ENCODE data around the gene ZSWIM8. TPM values are rescaled to one million over a fixed set of nuclear protein-coding genes. Genes with fewer than 3 reads are reported as not detected.
A peak's percentile ranks its signal among the peaks of the same experiment; 100 is the strongest.

ZSWIM8 gene
- total and polyA plus RNA-seq, 10 of the 15 experiments (the other 5 are each of a cell fraction or from before 2014, with no cell fraction given): 7.8 to 47.1 (median 23.6) TPM

- peak; percentile 59 for TF ChIP-seq MAX (IDR thresholded peaks at IDR 0.05; ENCODE audit: low read depth, low read length)
- no peak for TF ChIP-seq SMAD1 (IDR thresholded peaks at IDR 0.05; ENCODE audit: low read depth, partially characterized antibody)
- peak; percentile 89 for TF ChIP-seq BCL3 (IDR thresholded peaks at IDR 0.05; ENCODE audit: borderline replicate concordance, insufficient read depth, low read depth, low read length, poor library complexity, severe bottlenecking)
- TF ChIP-seq BACH1 (IDR thresholded peaks at IDR 0.05; ENCODE audit: borderline replicate concordance): peak; percentile 95
- no peak for TF ChIP-seq JUNB (IDR thresholded peaks at IDR 0.05)
- TF ChIP-seq MTA3 (IDR thresholded peaks at IDR 0.05; ENCODE audit: borderline replicate concordance, low read length): peak; percentile 92; the same call in 1 of the 2 replicates
- 0 out of 2 replicates have a peak, but pooled peaks have one; percentile 63 for TF ChIP-seq CBX5 (IDR thresholded peaks at IDR 0.05; ENCODE audit: low read depth)
- TF ChIP-seq SMAD5 (IDR thresholded peaks at IDR 0.05; ENCODE audit: low read depth): 0 out of 2 replicates have a peak, but pooled peaks have one; percentile 34
- TF ChIP-seq CREM (IDR thresholded peaks at IDR 0.05; ENCODE audit: low read depth): peak; percentile 85
- no peak for TF ChIP-seq STAT3 (IDR thresholded peaks at IDR 0.05; ENCODE audit: low read depth, low read length)
- TF ChIP-seq HDAC2 (IDR thresholded peaks at IDR 0.05): no peak
- TF ChIP-seq IKZF1 (conservative IDR thresholded peaks at IDR 0.05): peak; percentile 91
- peak; percentile 10; the same call in 1 of the 2 replicates for TF ChIP-seq HCFC1 (IDR thresholded peaks at IDR 0.05; ENCODE audit: low read length)
- peak; percentile 79 for TF ChIP-seq POLR2A (IDR thresholded peaks at IDR 0.05; ENCODE audit: low read depth, low read length)
- TF ChIP-seq, protein P1, sequence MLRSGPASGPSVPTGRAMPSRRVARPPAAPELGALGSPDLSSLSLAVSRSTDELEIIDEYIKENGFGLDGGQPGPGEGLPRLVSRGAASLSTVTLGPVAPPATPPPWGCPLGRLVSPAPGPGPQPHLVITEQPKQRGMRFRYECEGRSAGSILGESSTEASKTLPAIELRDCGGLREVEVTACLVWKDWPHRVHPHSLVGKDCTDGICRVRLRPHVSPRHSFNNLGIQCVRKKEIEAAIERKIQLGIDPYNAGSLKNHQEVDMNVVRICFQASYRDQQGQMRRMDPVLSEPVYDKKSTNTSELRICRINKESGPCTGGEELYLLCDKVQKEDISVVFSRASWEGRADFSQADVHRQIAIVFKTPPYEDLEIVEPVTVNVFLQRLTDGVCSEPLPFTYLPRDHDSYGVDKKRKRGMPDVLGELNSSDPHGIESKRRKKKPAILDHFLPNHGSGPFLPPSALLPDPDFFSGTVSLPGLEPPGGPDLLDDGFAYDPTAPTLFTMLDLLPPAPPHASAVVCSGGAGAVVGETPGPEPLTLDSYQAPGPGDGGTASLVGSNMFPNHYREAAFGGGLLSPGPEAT (IDR thresholded peaks at IDR 0.05; ENCODE audit: low read depth): peak; percentile 35; the same call in 1 of the 2 replicates
- peak; percentile 37; the same call in 2 of the 3 replicates for TF ChIP-seq POU2F2 (IDR thresholded peaks at IDR 0.05; ENCODE audit: borderline replicate concordance, low read depth, low read length)
- TF ChIP-seq MEF2B (IDR thresholded peaks at IDR 0.05; ENCODE audit: partially characterized antibody, poor library complexity, severe bottlenecking): peak; percentile 44
- TF ChIP-seq PKNOX1 (IDR thresholded peaks at IDR 0.05): peak; percentile 47; the same call in 1 of the 2 replicates
- no peak for TF ChIP-seq TCF12 (IDR thresholded peaks at IDR 0.05; ENCODE audit: low read depth, low read length)
- TF ChIP-seq NBN (IDR thresholded peaks at IDR 0.05): peak; percentile 85; the same call in 1 of the 2 replicates
- peak; percentile 89 for TF ChIP-seq ZNF207 (IDR thresholded peaks at IDR 0.05; ENCODE audit: borderline replicate concordance)
These were observed 12.9 kb upstream of the ZSWIM8 start (continued) for GRCh38 chr10:73772281-73773151.

Measured in GM12878 (cell line).